Measurements from ENCODE around the gene ATG9A.

ATG9A gene

GRCh38 chr2:219177552-219178376 is 51.7 kb downstream of the ATG9A start, which contains the start of gene RETREG2:
RETREG2 (plus strand) TSS chr2:219178275; CDS start chr2:219178353, 78 bp downstream.
- DNase-seq (ENCODE audit: low read depth) = peak; percentile 70

- peak; percentile 82 for DNase-seq (ENCODE audit: low read depth)
Measured at GRCh38 chr2:219176818-219177551, 52.5 kb downstream of the ATG9A start, which contains the start of gene CNPPD1. CNPPD1 (minus strand) TSS chr2:219176925; CDS start chr2:219176828, 97 bp downstream.

GRCh38 chr2:219175928-219176817 is 53.3 kb downstream of the ATG9A start:
- no peak for DNase-seq (ENCODE audit: low read depth)

- DNase-seq (ENCODE audit: low read depth) = no peak
Measured at GRCh38 chr2:219175486-219175885, 54.0 kb downstream of the ATG9A start.

- DNase-seq (ENCODE audit: low read depth) = no peak
Measured at GRCh38 chr2:219174801-219175200, 54.6 kb downstream of the ATG9A start.

GRCh38 chr2:219174146-219174545 is 55.3 kb downstream of the ATG9A start:
- DNase-seq (ENCODE audit: low read depth) = no peak

GRCh38 chr2:219173176-219173575 is 56.3 kb downstream of the ATG9A start:
- no peak for DNase-seq (ENCODE audit: low read depth)

GRCh38 chr2:219172231-219173154 is 56.9 kb downstream of the ATG9A start:
- no peak for DNase-seq (ENCODE audit: low read depth)

- no peak for DNase-seq (ENCODE audit: low read depth)
Measured at GRCh38 chr2:219171231-219171651, 58.2 kb downstream of the ATG9A start.

GRCh38 chr2:219169930-219170654 is 59.3 kb downstream of the ATG9A start, which contains the start of gene SLC23A3:
SLC23A3 (minus strand) TSS chr2:219170029; CDS start chr2:219169984, 45 bp downstream.
- DNase-seq (ENCODE audit: low read depth) = no peak

Data from activated T-helper 9 cell treated with anti-CD3 and anti-CD28 coated beads, Interleukin-2, amount 50 U/mL, for 16 hours (primary cell).